Measurements from ENCODE around the gene PCSK2. TPM values are rescaled to one million over a fixed set of nuclear protein-coding genes. Genes with fewer than 3 reads are reported as not detected.

Gene PCSK2
- total and polyA plus RNA-seq, 4 donors, result 0.08 to 0.14 (median 0.09) TPM; not detected in 1

DNA sequence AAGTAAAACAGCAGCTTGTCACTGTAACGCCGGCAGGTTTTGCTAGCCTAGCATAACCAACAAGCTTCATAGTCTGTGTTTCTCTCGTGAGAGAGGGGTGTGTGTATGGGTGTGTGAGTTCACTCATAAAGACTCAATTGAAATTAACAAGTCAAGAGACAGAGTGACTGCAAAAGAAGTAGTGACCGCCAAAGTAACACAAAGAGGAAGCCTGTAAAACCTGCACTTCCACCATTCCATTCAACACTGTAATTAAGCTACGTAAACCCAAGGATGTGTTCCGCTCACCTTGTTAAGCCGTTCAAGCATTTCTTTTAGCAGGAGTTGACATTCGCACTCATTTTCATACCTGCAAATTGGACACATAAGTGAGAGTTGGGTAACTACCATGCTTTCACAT is 297.7 kb downstream of the PCSK2 start:
- TF ChIP-seq SP1 (IDR thresholded peaks at IDR 0.05) (no peak), RXRA (IDR thresholded peaks at IDR 0.05) (no peak), FOXA1 (IDR thresholded peaks at IDR 0.05) (no peak), YY1 (IDR thresholded peaks at IDR 0.05) (no peak), EGR1 (IDR thresholded peaks at IDR 0.05; ENCODE audit: low read depth in 2 of 2) (no peak), GABPA (IDR thresholded peaks at IDR 0.05 in 1 of 2, conservative IDR thresholded peaks at IDR 0.05 in 1 of 2) (no peak), NR2F2 (IDR thresholded peaks at IDR 0.05) (no peak), JUND (IDR thresholded peaks at IDR 0.05) (no peak), TAF1 (conservative IDR thresholded peaks at IDR 0.05) (no peak), HNF4A (conservative IDR thresholded peaks at IDR 0.05) (no peak), FOXA2 (IDR thresholded peaks at IDR 0.05) (no peak), RAD21 (IDR thresholded peaks at IDR 0.05) (no peak), HNF4G (IDR thresholded peaks at IDR 0.05) (no peak)
- TF ChIP-seq, protein P1, sequence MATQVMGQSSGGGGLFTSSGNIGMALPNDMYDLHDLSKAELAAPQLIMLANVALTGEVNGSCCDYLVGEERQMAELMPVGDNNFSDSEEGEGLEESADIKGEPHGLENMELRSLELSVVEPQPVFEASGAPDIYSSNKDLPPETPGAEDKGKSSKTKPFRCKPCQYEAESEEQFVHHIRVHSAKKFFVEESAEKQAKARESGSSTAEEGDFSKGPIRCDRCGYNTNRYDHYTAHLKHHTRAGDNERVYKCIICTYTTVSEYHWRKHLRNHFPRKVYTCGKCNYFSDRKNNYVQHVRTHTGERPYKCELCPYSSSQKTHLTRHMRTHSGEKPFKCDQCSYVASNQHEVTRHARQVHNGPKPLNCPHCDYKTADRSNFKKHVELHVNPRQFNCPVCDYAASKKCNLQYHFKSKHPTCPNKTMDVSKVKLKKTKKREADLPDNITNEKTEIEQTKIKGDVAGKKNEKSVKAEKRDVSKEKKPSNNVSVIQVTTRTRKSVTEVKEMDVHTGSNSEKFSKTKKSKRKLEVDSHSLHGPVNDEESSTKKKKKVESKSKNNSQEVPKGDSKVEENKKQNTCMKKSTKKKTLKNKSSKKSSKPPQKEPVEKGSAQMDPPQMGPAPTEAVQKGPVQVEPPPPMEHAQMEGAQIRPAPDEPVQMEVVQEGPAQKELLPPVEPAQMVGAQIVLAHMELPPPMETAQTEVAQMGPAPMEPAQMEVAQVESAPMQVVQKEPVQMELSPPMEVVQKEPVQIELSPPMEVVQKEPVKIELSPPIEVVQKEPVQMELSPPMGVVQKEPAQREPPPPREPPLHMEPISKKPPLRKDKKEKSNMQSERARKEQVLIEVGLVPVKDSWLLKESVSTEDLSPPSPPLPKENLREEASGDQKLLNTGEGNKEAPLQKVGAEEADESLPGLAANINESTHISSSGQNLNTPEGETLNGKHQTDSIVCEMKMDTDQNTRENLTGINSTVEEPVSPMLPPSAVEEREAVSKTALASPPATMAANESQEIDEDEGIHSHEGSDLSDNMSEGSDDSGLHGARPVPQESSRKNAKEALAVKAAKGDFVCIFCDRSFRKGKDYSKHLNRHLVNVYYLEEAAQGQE (IDR thresholded peaks at IDR 0.05), result no peak
- TF ChIP-seq, protein P2, sequence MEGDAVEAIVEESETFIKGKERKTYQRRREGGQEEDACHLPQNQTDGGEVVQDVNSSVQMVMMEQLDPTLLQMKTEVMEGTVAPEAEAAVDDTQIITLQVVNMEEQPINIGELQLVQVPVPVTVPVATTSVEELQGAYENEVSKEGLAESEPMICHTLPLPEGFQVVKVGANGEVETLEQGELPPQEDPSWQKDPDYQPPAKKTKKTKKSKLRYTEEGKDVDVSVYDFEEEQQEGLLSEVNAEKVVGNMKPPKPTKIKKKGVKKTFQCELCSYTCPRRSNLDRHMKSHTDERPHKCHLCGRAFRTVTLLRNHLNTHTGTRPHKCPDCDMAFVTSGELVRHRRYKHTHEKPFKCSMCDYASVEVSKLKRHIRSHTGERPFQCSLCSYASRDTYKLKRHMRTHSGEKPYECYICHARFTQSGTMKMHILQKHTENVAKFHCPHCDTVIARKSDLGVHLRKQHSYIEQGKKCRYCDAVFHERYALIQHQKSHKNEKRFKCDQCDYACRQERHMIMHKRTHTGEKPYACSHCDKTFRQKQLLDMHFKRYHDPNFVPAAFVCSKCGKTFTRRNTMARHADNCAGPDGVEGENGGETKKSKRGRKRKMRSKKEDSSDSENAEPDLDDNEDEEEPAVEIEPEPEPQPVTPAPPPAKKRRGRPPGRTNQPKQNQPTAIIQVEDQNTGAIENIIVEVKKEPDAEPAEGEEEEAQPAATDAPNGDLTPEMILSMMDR (IDR thresholded peaks at IDR 0.05; ENCODE audit: low read depth, low read length, missing input control), result no peak
- TF ChIP-seq, protein P3, sequence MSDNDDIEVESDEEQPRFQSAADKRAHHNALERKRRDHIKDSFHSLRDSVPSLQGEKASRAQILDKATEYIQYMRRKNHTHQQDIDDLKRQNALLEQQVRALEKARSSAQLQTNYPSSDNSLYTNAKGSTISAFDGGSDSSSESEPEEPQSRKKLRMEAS (IDR thresholded peaks at IDR 0.05), result no peak
- TF ChIP-seq, protein P4, sequence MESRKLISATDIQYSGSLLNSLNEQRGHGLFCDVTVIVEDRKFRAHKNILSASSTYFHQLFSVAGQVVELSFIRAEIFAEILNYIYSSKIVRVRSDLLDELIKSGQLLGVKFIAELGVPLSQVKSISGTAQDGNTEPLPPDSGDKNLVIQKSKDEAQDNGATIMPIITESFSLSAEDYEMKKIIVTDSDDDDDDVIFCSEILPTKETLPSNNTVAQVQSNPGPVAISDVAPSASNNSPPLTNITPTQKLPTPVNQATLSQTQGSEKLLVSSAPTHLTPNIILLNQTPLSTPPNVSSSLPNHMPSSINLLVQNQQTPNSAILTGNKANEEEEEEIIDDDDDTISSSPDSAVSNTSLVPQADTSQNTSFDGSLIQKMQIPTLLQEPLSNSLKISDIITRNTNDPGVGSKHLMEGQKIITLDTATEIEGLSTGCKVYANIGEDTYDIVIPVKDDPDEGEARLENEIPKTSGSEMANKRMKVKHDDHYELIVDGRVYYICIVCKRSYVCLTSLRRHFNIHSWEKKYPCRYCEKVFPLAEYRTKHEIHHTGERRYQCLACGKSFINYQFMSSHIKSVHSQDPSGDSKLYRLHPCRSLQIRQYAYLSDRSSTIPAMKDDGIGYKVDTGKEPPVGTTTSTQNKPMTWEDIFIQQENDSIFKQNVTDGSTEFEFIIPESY (IDR thresholded peaks at IDR 0.05), result no peak
- TF ChIP-seq, protein P5, sequence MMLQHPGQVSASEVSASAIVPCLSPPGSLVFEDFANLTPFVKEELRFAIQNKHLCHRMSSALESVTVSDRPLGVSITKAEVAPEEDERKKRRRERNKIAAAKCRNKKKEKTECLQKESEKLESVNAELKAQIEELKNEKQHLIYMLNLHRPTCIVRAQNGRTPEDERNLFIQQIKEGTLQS (IDR thresholded peaks at IDR 0.05), result no peak
- Histone ChIP-seq H3K27me3 (ENCODE audit: control insufficient read depth in 4 of 4, insufficient read depth in 4 of 4, low read length in 3 of 4) (no peaks in the 10 kb centered on the region), H3K9me3 (ENCODE audit: control insufficient read depth in 4 of 4, low read length in 3 of 4) (no peaks in the 10 kb centered on the region), H3K4me1 (ENCODE audit: control insufficient read depth in 4 of 4, insufficient read depth in 4 of 4, low read length in 3 of 4) (no peaks in the 10 kb centered on the region), H3K4me3 (ENCODE audit: low read depth in 1 of 3, low read length in 3 of 3) (no peak overlapping the region), H3K36me3 (ENCODE audit: control insufficient read depth in 4 of 4, insufficient read depth in 3 of 4, low read depth in 1 of 4, low read length in 3 of 4) (no peaks in the 10 kb centered on the region), H3K9ac (ENCODE audit: low read depth in 1 of 2, low read length in 2 of 2) (no peak overlapping the region), H3K27ac (ENCODE audit: low read depth in 1 of 2, low read length in 2 of 2) (no peak overlapping the region)
- DNase-seq (ENCODE audit: low spot score), result no peak
- WGBS, result 90% methylated on average over 8 of the region's 8 CpGs

Data from liver (tissue), 9 donors.